GM19025 (cell line): Measurements from ENCODE around the gene FMO5.
"Not testable (repeated sequence)": the region's sequence is repeated elsewhere in the genome, so short reads cannot be mapped to it uniquely, and the experiment has no call there.

Experiments used
- ATAC-seq: cut with Tn5 transposase; IDR thresholded peaks from one replicate; pipeline ENCODE4 v1.9.1; 2021; ENCODE audit warnings: mild to moderate bottlenecking, low read depth, moderate library complexity; ENCODE audit not compliant: unreplicated experiment

FMO5 gene

GRCh38 chr1:147157116-147157515, 68.0 kb downstream of the FMO5 start:
- ATAC-seq = not testable (repeated sequence)

GRCh38 chr1:147156642-147157041, 68.5 kb downstream of the FMO5 start:
- no peak for ATAC-seq

GRCh38 chr1:147152772-147153171, 72.4 kb downstream of the FMO5 start:
- no peak for ATAC-seq

GRCh38 chr1:147151244-147151643, 73.9 kb downstream of the FMO5 start:
- no peak for ATAC-seq

- ATAC-seq = no peak
These were observed 82.3 kb downstream of the FMO5 start for GRCh38 chr1:147142886-147143285.
